Trophoblast cell (in vitro differentiated cells and primary cell): ENCODE measurements around the gene NEAT1.

Source experiments
- DNase-seq, 2 donors: peaks; one replicate each; pipeline ENCODE4 v3.0.0-alpha.2; 2016
- H2AFZ ChIP-seq: 2 replicates; pipeline ENCODE4 v1.6.1; 2013; ENCODE audit warnings: low read length, moderate library complexity, mild to moderate bottlenecking; ENCODE audit not compliant: insufficient read depth, poor library complexity
- H2AK5ac ChIP-seq: 2 replicates; pipeline ENCODE4 v1.6.1; 2013; ENCODE audit warnings: mild to moderate bottlenecking, low read length
- H2BK120ac ChIP-seq: 2 replicates; pipeline ENCODE4 v1.6.1; 2013; ENCODE audit warnings: low read length, mild to moderate bottlenecking, moderate library complexity; ENCODE audit not compliant: insufficient read depth, poor library complexity
- H2BK12ac ChIP-seq: 2 replicates; pipeline ENCODE4 v1.6.1; 2013; ENCODE audit warnings: mild to moderate bottlenecking, low read length, moderate library complexity
- H2BK5ac ChIP-seq: 2 replicates; pipeline ENCODE4 v1.6.1; 2013; ENCODE audit warnings: low read length, low read depth, moderate library complexity, mild to moderate bottlenecking; ENCODE audit not compliant: poor library complexity
- H3K14ac ChIP-seq: 2 replicates; pipeline ENCODE4 v1.6.1; 2013; ENCODE audit warnings: mild to moderate bottlenecking, low read length
- H3K18ac ChIP-seq: 2 replicates; pipeline ENCODE4 v1.6.1; 2013; ENCODE audit warnings: mild to moderate bottlenecking, low read length
- H3K23ac ChIP-seq: 2 replicates; pipeline ENCODE4 v1.6.1; 2013; ENCODE audit warnings: low read length
- H3K27ac ChIP-seq: 2 replicates; pipeline ENCODE4 v1.5.1; 2013; ENCODE audit warnings: low read depth, mild to moderate bottlenecking, inconsistent platforms, low read length, moderate library complexity
- H3K27me3 ChIP-seq: 2 replicates; pipeline ENCODE4 v1.6.1; 2013; ENCODE audit warnings: inconsistent platforms, mild to moderate bottlenecking, low read length, moderate library complexity; ENCODE audit not compliant: insufficient read depth
- H3K36me3 ChIP-seq, 2 experiments: 1 replicate in 1 of 2; 2 replicates in 1 of 2; pipeline ENCODE4 v1.6.1; 2013; ENCODE audit warnings: low read length in 2 of 2, mild to moderate bottlenecking in 2 of 2, moderate library complexity in 1 of 2; ENCODE audit not compliant: insufficient read depth in 2 of 2, control insufficient read depth in 1 of 2
- H3K4ac ChIP-seq: 2 replicates; pipeline ENCODE4 v1.6.1; 2013; ENCODE audit warnings: low read depth, mild to moderate bottlenecking, low read length, moderate library complexity
- H3K4me1 ChIP-seq, 2 experiments: 1 replicate in 1 of 2; 2 replicates in 1 of 2; pipeline ENCODE4 v1.6.1; 2013; ENCODE audit warnings: low read length in 2 of 2, mild to moderate bottlenecking in 2 of 2, moderate library complexity in 1 of 2; ENCODE audit not compliant: insufficient read depth in 2 of 2, control insufficient read depth in 1 of 2
- H3K4me2 ChIP-seq: 2 replicates; pipeline ENCODE4 v1.6.1; 2013; ENCODE audit warnings: inconsistent platforms, mild to moderate bottlenecking, low read length, moderate library complexity
- H3K4me3 ChIP-seq: 2 replicates; pipeline ENCODE4 v1.5.1; 2013; ENCODE audit warnings: mild to moderate bottlenecking, low read depth, low read length, inconsistent platforms
- H3K79me1 ChIP-seq: one replicate; pipeline ENCODE4 v1.6.1; 2013; ENCODE audit warnings: low read length
- H3K79me2 ChIP-seq: 2 replicates; pipeline ENCODE4 v1.6.1; 2013; ENCODE audit warnings: low read length, mild to moderate bottlenecking; ENCODE audit not compliant: control insufficient read depth, insufficient read depth, poor library complexity
- H3K9ac ChIP-seq: 2 replicates; pipeline ENCODE4 v1.6.1; 2013; ENCODE audit warnings: mild to moderate bottlenecking, low read length
- H3K9me3 ChIP-seq: 2 replicates; pipeline ENCODE4 v1.6.1; 2013; ENCODE audit warnings: low read depth, mild to moderate bottlenecking, control low read depth, inconsistent platforms, low read length; ENCODE audit not compliant: insufficient read depth
- H4K12ac ChIP-seq: 2 replicates; pipeline ENCODE4 v1.6.1; 2013; ENCODE audit warnings: low read depth, mild to moderate bottlenecking, low read length, moderate library complexity
- H4K8ac ChIP-seq: 2 replicates; pipeline ENCODE4 v1.6.1; 2013; ENCODE audit warnings: low read depth, mild to moderate bottlenecking, low read length, moderate library complexity
- H4K91ac ChIP-seq: one replicate; pipeline ENCODE4 v1.6.1; 2013; ENCODE audit warnings: low read depth, mild to moderate bottlenecking, low read length, moderate library complexity
- WGBS: extraction: QIAGEN DNeasy Blood & Tissue Kit; methylation state at CpG from one replicate; pipeline ENCODE4 v1.1.7; 2013; ENCODE audit warnings: missing lambda C conversion rate; ENCODE audit not compliant: insufficient read length, insufficient coverage; ENCODE audit errors: extremely low coverage; 5-methylcytosine and 5-hydroxymethylcytosine counted together

NEAT1 gene

DNA sequence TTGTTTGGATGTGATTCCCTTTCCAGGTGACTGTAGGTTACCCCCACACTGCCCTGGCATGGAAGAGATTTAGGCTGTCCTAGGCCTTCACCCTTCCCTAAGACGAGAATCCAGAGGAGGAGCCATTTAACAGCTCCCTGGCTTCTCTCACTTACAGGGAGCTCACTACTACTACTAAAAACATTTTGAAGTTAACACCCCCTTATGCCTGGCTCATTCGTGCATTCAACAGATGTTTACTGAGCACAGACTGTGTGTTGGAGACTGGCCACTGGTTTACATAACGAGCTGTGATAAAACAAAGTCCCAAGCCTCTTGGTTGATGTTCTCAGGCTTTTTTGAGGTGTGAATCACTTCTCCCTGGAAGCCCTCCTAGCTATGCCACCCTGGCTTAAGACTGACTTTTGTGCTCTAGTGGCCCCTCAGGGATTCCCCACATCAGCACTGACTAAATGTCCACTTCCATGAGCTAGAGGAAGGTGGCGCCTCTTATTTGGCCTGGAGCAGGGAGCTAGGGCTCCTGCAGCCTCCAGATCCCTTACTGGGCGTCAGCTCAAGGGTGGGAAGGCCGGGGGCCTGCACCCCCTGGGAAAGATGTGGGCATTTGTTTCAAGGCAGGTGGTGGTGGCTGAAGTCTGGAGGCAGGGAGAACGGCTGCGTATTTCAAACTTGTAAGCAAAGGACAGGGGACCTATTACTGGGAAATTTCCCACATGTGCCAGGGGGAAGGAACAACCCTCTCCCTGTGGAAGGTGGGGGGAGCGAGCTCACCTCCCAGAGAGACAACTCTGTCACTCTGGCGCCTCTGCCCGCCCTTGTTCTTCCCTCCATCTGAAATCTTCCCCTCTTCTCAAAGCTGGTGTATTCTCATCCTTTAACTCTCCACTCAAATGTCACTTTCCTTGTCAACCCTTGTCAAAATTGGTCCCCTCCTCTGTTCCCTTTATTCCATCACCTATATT is 56.9 kb downstream of the NEAT1 start:
- Histone ChIP-seq H3K36me3 (no peaks in the 10 kb centered on the region), H3K4me3 (no peak overlapping the region), H3K79me2 (peaks cover 23% of the 10 kb centered on the region), H4K8ac (peak overlapping the region; percentile 70), H2BK12ac (peak overlapping the region; percentile 91), H2AFZ (peak overlapping the region; percentile 23), H3K18ac (peak overlapping the region; percentile 60), H4K91ac (peak overlapping the region; percentile 83), H2AK5ac (peak overlapping the region; percentile 89), H2BK120ac (peak overlapping the region; percentile 57), H3K27me3 (no peaks in the 10 kb centered on the region), H4K12ac (peak overlapping the region; percentile 4), H3K9ac (peak overlapping the region; percentile 16), H3K27ac (peak overlapping the region; percentile 81), H3K23ac (no peak overlapping the region), H3K4ac (peak overlapping the region; percentile 21), H3K4me1 (peaks cover 25 to 36% of the 10 kb centered on the region in 2 experiments), H3K79me1 (peaks cover 49% of the 10 kb centered on the region), H2BK5ac (peak overlapping the region; percentile 60), H3K9me3 (no peaks in the 10 kb centered on the region), H3K14ac (peak overlapping the region; percentile 76), H3K4me2 (no peak overlapping the region)
- DNase-seq, result peak in 1 of 2 donors; percentile 30
- no CpG with 5 or more reads among the region's 11 CpGs for WGBS

DNA sequence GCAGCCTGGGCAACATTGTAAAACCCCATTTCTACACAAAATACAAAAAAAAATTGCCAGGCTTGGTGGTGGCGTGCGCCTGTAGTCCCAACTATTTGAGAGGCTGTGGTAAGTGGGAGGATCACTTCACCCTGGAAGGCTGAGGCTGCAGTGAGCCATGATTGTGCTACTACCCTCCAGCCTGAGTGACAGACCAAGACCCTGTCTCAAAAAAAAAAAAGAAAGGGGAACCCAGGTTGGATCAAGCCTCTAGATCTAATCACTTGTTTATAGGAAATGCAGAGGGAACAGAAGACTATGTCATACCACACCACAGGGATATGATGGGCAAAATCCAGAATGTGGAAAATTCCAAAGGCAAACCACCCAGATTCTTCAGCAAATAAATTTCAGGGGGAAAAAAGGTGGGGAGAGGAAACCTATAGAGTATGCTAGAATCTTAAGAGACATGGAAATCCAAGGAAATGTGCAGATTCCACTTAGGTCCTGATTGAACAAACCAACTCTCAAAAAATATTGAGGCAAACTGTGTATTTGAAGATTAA is 59.8 kb downstream of the NEAT1 start:
- Histone ChIP-seq H2AK5ac (peak overlapping the region; percentile 94), H3K27ac (peak overlapping the region; percentile 93), H3K79me2 (peaks cover 17% of the 10 kb centered on the region), H3K36me3 (no peaks in the 10 kb centered on the region), H3K23ac (no peak overlapping the region), H3K4me3 (no peak overlapping the region), H4K12ac (no peak overlapping the region), H4K91ac (peak overlapping the region; percentile 95), H3K18ac (peak overlapping the region; percentile 83), H2BK12ac (peak overlapping the region; percentile 98), H3K9ac (no peak overlapping the region), H3K4me1 (peaks cover 32 to 39% of the 10 kb centered on the region in 2 experiments), H3K4ac (peak overlapping the region; percentile 75), H3K4me2 (no peak overlapping the region), H3K79me1 (peaks cover 54% of the 10 kb centered on the region), H3K27me3 (no peaks in the 10 kb centered on the region), H2BK120ac (peak overlapping the region; percentile 98), H3K9me3 (no peaks in the 10 kb centered on the region), H2BK5ac (peak overlapping the region; percentile 91), H2AFZ (no peak overlapping the region), H3K14ac (peak overlapping the region; percentile 91), H4K8ac (peak overlapping the region; percentile 50)
- WGBS, result no CpG with 5 or more reads among the region's 2 CpGs
- DNase-seq, result no peak

DNA sequence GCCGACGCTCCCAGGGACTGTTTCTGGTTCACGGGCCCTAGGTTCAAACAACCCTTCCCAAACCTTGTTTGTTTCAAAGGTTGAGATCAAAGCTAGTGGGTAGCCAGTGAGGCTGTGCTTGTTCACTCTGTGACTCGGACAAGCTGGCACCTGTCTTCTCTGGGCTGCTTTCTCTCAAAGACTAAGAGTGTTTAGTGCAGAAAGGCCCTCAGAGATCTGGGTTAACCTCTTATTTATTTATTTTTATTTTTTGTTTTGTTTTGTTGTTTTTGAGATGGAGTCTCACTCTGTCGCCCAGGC is 63.3 kb downstream of the NEAT1 start:
- no peak for DNase-seq
- Histone ChIP-seq H2BK12ac (peak overlapping the region; percentile 83), H3K4ac (peak overlapping the region; percentile 29), H4K12ac (no peak overlapping the region), H3K4me2 (no peak overlapping the region), H3K79me1 (peaks cover 53% of the 10 kb centered on the region), H3K9me3 (no peaks in the 10 kb centered on the region), H4K8ac (no peak overlapping the region), H3K27me3 (no peaks in the 10 kb centered on the region), H3K4me1 (peaks cover 40 to 41% of the 10 kb centered on the region in 2 experiments), H3K18ac (no peak overlapping the region), H3K36me3 (no peaks in the 10 kb centered on the region), H3K23ac (no peak overlapping the region), H2BK5ac (peak overlapping the region; percentile 86), H3K27ac (peak overlapping the region; percentile 96), H2BK120ac (peak overlapping the region; percentile 68), H2AK5ac (no peak overlapping the region), H3K14ac (no peak overlapping the region), H3K9ac (peak overlapping the region; percentile 25), H3K4me3 (no peak overlapping the region), H3K79me2 (peaks cover 26% of the 10 kb centered on the region), H4K91ac (peak overlapping the region; percentile 82), H2AFZ (no peak overlapping the region)
- WGBS, result no CpG with 5 or more reads among the region's 5 CpGs

DNA sequence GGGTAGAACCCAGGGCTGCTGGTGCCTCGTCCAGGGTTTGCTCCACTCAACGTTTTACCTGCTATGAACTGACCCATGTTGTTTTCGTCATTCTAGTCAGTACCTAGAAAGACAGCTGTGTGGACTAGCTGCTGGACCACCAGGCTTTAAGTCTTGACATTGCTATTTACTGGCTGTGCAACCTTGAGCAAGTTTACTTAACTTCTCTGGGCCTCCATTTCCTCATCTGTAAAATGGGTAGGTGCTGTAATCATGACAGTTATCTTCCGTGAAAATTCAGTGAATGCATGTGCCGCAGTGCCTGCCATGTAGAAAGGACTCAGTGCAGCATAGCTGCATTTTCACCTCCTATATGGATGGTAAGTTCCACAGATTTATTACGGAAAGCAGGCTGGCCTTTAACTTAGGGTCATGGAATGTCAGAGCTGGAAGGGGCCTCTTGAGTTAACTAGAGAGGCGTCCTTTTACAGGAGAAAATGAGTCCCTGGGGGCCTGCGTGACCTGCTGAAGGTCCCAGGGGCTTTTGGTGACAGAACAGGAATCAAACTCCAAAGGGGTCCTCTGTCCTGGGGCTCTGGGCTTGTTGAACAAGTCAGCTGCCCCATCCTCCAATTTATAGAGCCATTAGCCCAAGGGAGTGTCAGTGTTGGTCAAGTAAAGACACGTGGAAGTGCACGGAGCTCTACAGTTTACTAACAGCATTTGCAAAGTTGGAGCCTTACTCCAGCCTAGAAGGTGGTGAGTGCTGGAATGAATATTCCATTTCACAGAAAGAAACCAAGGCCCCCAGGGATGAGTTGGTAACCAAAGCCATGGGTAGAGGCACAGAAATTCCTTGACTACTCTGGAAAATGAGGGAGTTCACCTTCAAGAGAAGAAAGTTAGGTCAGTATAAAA is 64.2 kb downstream of the NEAT1 start:
- no peaks in the 10 kb centered on the region for H3K36me3 ChIP-seq
- peak overlapping the region; percentile 46 for H3K4me2 ChIP-seq
- no CpG with 5 or more reads among the region's 10 CpGs for WGBS
- no peak overlapping the region for H3K23ac ChIP-seq
- H4K8ac ChIP-seq, result peak overlapping the region; percentile 40
- H3K14ac ChIP-seq, result peak overlapping the region; percentile 75
- H3K79me1 ChIP-seq, result peaks cover 61% of the 10 kb centered on the region
- peak overlapping the region; percentile 98 for H2BK120ac ChIP-seq
- H2AFZ ChIP-seq, result no peak overlapping the region
- peak overlapping the region; percentile 14 for H2AK5ac ChIP-seq
- H3K4me1 ChIP-seq, result peaks cover 48 to 50% of the 10 kb centered on the region in 2 experiments
- DNase-seq, result peak in 1 of 2 donors; percentile 2
- no peak overlapping the region for H4K12ac ChIP-seq
- peak overlapping the region; percentile 96 for H3K27ac ChIP-seq
- H3K79me2 ChIP-seq, result peaks cover 33% of the 10 kb centered on the region
- peak overlapping the region; percentile 4 for H3K4ac ChIP-seq
- H2BK12ac ChIP-seq, result peak overlapping the region; percentile 53
- no peaks in the 10 kb centered on the region for H3K9me3 ChIP-seq
- H3K18ac ChIP-seq, result peak overlapping the region; percentile 15
- H2BK5ac ChIP-seq, result peak overlapping the region; percentile 94
- no peak overlapping the region for H3K4me3 ChIP-seq
- peak overlapping the region; percentile 57 for H3K9ac ChIP-seq
- peak overlapping the region; percentile 97 for H4K91ac ChIP-seq
- H3K27me3 ChIP-seq, result no peaks in the 10 kb centered on the region
